ENCODE results near the gene PUS10. TPM values are rescaled to one million over a fixed set of nuclear protein-coding genes. Genes with fewer than 3 reads are reported as not detected.

Gene PUS10
- total RNA-seq, 1 donor from 2014 or later, result 8.5 TPM

DNA sequence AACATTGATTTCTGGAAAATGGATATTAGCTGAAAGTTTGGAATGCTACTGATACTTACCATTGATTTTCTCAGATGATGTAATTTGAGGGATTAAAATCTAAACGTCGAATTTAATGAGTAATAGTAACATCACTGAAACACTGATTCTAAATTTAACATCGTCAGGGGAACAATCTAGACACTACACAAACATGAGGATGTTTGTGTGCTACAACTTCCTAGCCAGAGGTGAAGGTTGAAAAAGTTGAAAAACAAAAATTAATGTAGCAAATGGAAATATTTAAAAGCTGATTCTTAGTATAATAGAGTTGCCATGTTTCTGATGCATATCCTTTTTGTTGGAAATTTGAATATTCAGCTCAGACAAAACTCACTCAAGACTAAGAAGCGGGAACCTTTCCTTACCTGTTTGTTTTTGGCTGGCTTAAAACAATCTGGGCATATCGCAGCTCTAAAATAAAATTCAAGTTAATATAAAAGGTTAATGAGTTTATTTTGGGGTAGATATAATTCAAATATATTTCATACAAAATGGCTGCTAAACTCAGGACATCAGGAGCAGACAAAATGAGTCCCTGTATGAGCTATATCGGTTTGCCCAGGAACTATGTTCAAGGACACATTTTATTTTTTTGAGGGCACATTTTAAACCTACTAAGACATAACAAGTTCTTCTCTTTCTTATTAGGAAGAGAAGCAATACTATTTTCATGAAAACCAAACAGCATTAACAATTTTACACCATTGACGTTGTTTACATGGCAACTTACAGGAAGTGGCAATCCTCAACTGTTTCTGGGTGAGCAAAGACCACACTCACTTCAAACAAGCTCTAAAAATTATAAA is 53.2 kb downstream of the PUS10 start:
- intact Hi-C loops (cut with DNase I), result no loop called here
- TF ChIP-seq, protein P1, sequence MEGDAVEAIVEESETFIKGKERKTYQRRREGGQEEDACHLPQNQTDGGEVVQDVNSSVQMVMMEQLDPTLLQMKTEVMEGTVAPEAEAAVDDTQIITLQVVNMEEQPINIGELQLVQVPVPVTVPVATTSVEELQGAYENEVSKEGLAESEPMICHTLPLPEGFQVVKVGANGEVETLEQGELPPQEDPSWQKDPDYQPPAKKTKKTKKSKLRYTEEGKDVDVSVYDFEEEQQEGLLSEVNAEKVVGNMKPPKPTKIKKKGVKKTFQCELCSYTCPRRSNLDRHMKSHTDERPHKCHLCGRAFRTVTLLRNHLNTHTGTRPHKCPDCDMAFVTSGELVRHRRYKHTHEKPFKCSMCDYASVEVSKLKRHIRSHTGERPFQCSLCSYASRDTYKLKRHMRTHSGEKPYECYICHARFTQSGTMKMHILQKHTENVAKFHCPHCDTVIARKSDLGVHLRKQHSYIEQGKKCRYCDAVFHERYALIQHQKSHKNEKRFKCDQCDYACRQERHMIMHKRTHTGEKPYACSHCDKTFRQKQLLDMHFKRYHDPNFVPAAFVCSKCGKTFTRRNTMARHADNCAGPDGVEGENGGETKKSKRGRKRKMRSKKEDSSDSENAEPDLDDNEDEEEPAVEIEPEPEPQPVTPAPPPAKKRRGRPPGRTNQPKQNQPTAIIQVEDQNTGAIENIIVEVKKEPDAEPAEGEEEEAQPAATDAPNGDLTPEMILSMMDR (IDR thresholded peaks at IDR 0.05), result no peak
- H3K27me3 ChIP-seq (ENCODE audit: low read depth), result no peaks in the 10 kb centered on the region
- ATAC-seq, result no peak
- no peaks in the 10 kb centered on the region for H3K36me3 ChIP-seq
- no peak overlapping the region for H3K4me3 ChIP-seq
- no peaks in the 10 kb centered on the region for H3K9me3 ChIP-seq
- no peak overlapping the region for H3K27ac ChIP-seq
- no peak for DNase-seq
- H3K4me1 ChIP-seq, result no peaks in the 10 kb centered on the region

DNA sequence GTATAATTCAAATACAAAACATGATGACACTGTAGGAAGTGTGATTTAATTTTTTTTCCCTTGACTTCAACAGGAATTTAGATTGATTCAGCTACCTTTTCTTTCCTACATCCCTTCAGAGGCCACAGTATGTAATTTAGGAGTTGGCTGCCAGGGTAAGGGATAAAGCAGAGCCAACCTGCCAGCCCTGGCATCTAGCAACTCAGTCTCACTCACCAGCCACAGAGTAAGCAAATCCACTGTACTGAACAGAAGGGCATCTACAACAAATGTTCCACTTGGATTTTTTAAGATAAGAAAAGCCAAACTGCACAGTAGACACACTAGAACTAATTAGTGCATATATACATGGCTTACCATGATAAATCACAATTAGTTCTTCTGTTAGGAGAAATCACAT is 54.9 kb downstream of the PUS10 start:
- no peaks in the 10 kb centered on the region for H3K9me3 ChIP-seq
- no peak for DNase-seq
- intact Hi-C loops (cut with DNase I), result no loop called here

DNA sequence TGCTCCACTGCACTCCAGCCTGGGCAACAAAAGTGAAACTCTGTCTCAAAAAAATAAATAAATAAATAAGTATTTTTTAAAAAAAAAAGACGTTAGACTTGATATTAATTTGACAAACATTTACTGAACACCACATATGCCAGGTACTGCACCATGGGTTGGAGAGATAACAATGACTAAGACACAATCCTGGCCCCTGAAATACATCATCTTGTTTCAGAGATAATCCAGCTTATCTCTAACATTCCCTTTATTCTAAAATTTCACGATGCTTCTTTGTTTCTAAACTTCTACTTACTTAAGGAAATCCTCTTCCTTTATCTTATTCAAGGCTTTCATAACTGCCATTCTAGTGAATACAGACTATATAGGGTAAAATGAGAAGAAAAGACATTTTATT is 55.5 kb downstream of the PUS10 start:
- Histone ChIP-seq H3K4me1 (no peaks in the 10 kb centered on the region), H3K27me3 (ENCODE audit: low read depth) (no peaks in the 10 kb centered on the region), H3K9me3 (no peaks in the 10 kb centered on the region), H3K36me3 (peaks cover 8% of the 10 kb centered on the region), H3K4me3 (no peak overlapping the region), H3K27ac (no peak overlapping the region)
- TF ChIP-seq, protein P1 (IDR thresholded peaks at IDR 0.05), result no peak
- DNase-seq, result no peak
- no peak for ATAC-seq
- intact Hi-C loops (cut with DNase I), result no loop called here

More for the DNA sequence above, 54.9 kb downstream of the PUS10 start:
- Histone ChIP-seq H3K27ac (no peak overlapping the region), H3K4me1 (no peaks in the 10 kb centered on the region), H3K4me3 (no peak overlapping the region), H3K36me3 (peaks cover 8% of the 10 kb centered on the region), H3K27me3 (ENCODE audit: low read depth) (no peaks in the 10 kb centered on the region)
- ATAC-seq, result no peak
- TF ChIP-seq, protein P1 (IDR thresholded peaks at IDR 0.05), result no peak

DNA sequence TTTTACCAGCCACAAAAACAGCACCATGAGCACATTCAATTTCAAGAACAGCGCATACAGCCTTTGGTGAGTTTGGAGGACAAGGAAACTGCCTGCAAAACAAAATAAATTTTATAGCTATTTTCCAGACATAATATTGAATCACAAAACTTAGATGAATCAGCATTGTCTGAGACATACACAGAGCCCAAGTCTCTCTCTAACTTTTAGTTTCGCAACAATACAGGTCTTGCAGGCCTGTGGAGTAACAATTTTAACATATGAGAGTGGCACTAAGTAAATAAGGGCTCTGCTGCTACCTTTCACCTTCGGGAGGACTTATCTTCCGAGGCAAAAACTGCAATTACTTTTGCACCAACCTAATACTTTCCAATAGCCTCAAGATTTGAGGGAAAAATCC is 56.6 kb downstream of the PUS10 start:
- H3K27ac ChIP-seq, result no peak overlapping the region

DNA sequence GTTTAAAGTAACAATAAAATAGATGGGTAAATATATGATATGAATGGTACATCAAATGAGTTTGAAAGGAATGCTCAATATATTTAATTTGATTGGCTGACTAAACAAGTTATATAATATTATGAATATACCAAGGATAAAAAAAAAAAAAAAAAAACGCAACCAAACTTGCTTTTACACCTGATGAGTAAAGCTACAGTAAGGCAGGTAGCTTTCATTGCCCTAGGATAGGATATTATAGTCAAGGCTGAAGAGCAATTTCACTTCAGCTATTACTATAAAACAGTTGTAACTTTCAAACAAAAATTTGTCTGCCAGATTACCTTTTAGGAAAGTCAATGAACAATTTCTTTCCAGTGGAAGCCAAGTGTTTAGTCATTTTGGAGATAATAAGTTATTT is 57.3 kb downstream of the PUS10 start:
- intact Hi-C loops (cut with DNase I), result no loop called here

More for the DNA sequence above, 56.6 kb downstream of the PUS10 start:
- Histone ChIP-seq H3K4me1 (no peaks in the 10 kb centered on the region), H3K36me3 (peaks cover 8% of the 10 kb centered on the region), H3K27me3 (ENCODE audit: low read depth) (no peaks in the 10 kb centered on the region), H3K4me3 (no peak overlapping the region), H3K9me3 (no peaks in the 10 kb centered on the region)
- TF ChIP-seq, protein P1 (IDR thresholded peaks at IDR 0.05), result no peak
- DNase-seq, result no peak
- peak; percentile 88 to 94 for ATAC-seq
- intact Hi-C loops (cut with DNase I), result no loop called here

More for the DNA sequence above, 57.3 kb downstream of the PUS10 start:
- Histone ChIP-seq H3K36me3 (peaks cover 8% of the 10 kb centered on the region), H3K9me3 (no peaks in the 10 kb centered on the region), H3K4me1 (no peaks in the 10 kb centered on the region), H3K27me3 (ENCODE audit: low read depth) (no peaks in the 10 kb centered on the region), H3K27ac (no peak overlapping the region), H3K4me3 (no peak overlapping the region)
- ATAC-seq (no peak), DNase-seq (no peak)
- TF ChIP-seq, protein P1 (IDR thresholded peaks at IDR 0.05), result no peak

Measured in lower lobe of right lung (tissue), 2 donors.